BE2C (cell line): ENCODE data around the gene ZNF804A.

Experiments
- DNase-seq: peaks from one replicate; pipeline ENCODE4 v3.0.0-alpha.2; 2020
- H3K27me3 ChIP-seq: fragments of 250-450 bp; sonication (Bioruptor Pico); 2 replicates; pipeline ENCODE4 v1.5.1; 2020; ENCODE audit warnings: mild to moderate bottlenecking
- H3K36me3 ChIP-seq: fragments of 250-450 bp; sonication (Bioruptor Pico); 2 replicates; pipeline ENCODE4 v1.5.1; 2020; ENCODE audit warnings: mild to moderate bottlenecking
- H3K4me1 ChIP-seq: fragments of 250-450 bp; sonication (Bioruptor Pico); 2 replicates; pipeline ENCODE4 v1.5.1; 2020
- H3K4me3 ChIP-seq: 2 replicates; pipeline ENCODE4 v1.5.1; 2011; ENCODE audit warnings: low read depth, low read length
- H3K9me3 ChIP-seq: fragments of 250-450 bp; sonication (Bioruptor Pico); 2 replicates; pipeline ENCODE4 v1.5.1; 2020
- TF ChIP-seq, protein P1 (sequence below): IDR thresholded peaks from 2 replicates; pipeline ENCODE4 v1.5.1; 2012; ENCODE audit warnings: mild to moderate bottlenecking, low read depth, low read length

Gene ZNF804A

GRCh38 chr2:184780384-184780783 is 182.1 kb downstream of the ZNF804A start:
- Histone ChIP-seq H3K36me3 (no peaks in the 10 kb centered on the region), H3K27me3 (no peaks in the 10 kb centered on the region), H3K4me3 (no peak overlapping the region), H3K4me1 (no peaks in the 10 kb centered on the region), H3K9me3 (no peaks in the 10 kb centered on the region)
- DNase-seq = no peak
- TF ChIP-seq, protein P1, sequence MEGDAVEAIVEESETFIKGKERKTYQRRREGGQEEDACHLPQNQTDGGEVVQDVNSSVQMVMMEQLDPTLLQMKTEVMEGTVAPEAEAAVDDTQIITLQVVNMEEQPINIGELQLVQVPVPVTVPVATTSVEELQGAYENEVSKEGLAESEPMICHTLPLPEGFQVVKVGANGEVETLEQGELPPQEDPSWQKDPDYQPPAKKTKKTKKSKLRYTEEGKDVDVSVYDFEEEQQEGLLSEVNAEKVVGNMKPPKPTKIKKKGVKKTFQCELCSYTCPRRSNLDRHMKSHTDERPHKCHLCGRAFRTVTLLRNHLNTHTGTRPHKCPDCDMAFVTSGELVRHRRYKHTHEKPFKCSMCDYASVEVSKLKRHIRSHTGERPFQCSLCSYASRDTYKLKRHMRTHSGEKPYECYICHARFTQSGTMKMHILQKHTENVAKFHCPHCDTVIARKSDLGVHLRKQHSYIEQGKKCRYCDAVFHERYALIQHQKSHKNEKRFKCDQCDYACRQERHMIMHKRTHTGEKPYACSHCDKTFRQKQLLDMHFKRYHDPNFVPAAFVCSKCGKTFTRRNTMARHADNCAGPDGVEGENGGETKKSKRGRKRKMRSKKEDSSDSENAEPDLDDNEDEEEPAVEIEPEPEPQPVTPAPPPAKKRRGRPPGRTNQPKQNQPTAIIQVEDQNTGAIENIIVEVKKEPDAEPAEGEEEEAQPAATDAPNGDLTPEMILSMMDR = no peak

GRCh38 chr2:184780944-184781343 is 182.6 kb downstream of the ZNF804A start:
- Histone ChIP-seq H3K4me1 (no peaks in the 10 kb centered on the region), H3K4me3 (no peak overlapping the region), H3K27me3 (no peaks in the 10 kb centered on the region), H3K36me3 (no peaks in the 10 kb centered on the region), H3K9me3 (no peaks in the 10 kb centered on the region)
- TF ChIP-seq, protein P1 = no peak
- DNase-seq = no peak

GRCh38 chr2:184783576-184783975 is 185.2 kb downstream of the ZNF804A start:
- TF ChIP-seq, protein P1 = no peak
- H3K4me3 ChIP-seq = no peak overlapping the region
- H3K9me3 ChIP-seq = no peaks in the 10 kb centered on the region
- no peaks in the 10 kb centered on the region for H3K4me1 ChIP-seq
- H3K27me3 ChIP-seq = no peaks in the 10 kb centered on the region
- DNase-seq = no peak
- no peaks in the 10 kb centered on the region for H3K36me3 ChIP-seq

GRCh38 chr2:184793176-184793575 is 194.8 kb downstream of the ZNF804A start:
- no peaks in the 10 kb centered on the region for H3K4me1 ChIP-seq
- TF ChIP-seq, protein P1 = no peak
- no peak overlapping the region for H3K4me3 ChIP-seq
- DNase-seq = no peak
- H3K36me3 ChIP-seq = no peaks in the 10 kb centered on the region
- H3K9me3 ChIP-seq = no peaks in the 10 kb centered on the region
- H3K27me3 ChIP-seq = no peaks in the 10 kb centered on the region

- DNase-seq = no peak
- H3K36me3 ChIP-seq = no peaks in the 10 kb centered on the region
Observed at GRCh38 chr2:184799379-184799778, 201.1 kb downstream of the ZNF804A start.

DNA sequence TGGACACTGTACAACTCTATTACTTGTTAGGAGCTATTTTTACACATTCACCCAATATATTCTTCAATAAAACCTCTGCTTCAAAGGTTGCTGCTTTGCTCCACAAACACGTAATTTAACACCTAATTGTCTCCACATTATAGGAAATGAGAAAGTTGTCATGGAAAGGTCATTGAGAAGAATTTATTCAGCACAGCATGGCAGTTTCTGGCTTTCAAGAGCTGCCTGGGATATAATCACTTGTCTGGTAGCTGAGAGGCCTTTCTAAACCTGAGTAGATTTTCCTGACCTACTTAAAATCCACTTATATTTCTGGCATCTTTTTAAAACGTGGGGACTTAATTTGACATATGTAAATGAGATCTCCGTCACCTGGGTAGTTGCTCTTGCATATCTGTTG is 216.1 kb downstream of the ZNF804A start:
- Histone ChIP-seq H3K27me3 (no peaks in the 10 kb centered on the region), H3K36me3 (no peaks in the 10 kb centered on the region), H3K4me1 (no peaks in the 10 kb centered on the region), H3K9me3 (no peaks in the 10 kb centered on the region), H3K4me3 (no peak overlapping the region)
- TF ChIP-seq, protein P1 = no peak
- no peak for DNase-seq

More at GRCh38 chr2:184799379-184799778, 201.1 kb downstream of the ZNF804A start:
- Histone ChIP-seq H3K4me1 (no peaks in the 10 kb centered on the region), H3K9me3 (no peaks in the 10 kb centered on the region), H3K4me3 (no peak overlapping the region), H3K27me3 (no peaks in the 10 kb centered on the region)
- TF ChIP-seq, protein P1 = no peak
